Heart left ventricle (tissue), 16 donors: ENCODE results near the gene CIT. TPM values are rescaled to one million over a fixed set of nuclear protein-coding genes. Genes with fewer than 3 reads are reported as not detected.

Source experiments
- ATAC-seq, 4 donors: fragments of 200-7000 bp; cut with Tn5 transposase; one replicate each; pipeline ENCODE4 v1.9.1; 2020 to 2022; ENCODE audit warnings: moderate library complexity in 4 of 4, mild to moderate bottlenecking in 3 of 4, moderate number of reproducible peaks in 1 of 4
- DNase-seq, 5 donors: peaks; one replicate each; pipeline ENCODE4 v3.0.0-alpha.2; 2020
- H3K27ac ChIP-seq, 12 donors: fragments of 200-600 bp; sonication (generic) in 4 of 12; one replicate each; pipeline versions ENCODE4 v1.5.0 to v1.8.0; 2016 to 2022; ENCODE audit warnings: mild to moderate bottlenecking in 2 of 12
- H3K27me3 ChIP-seq, 9 donors: fragments of 200-600 bp; sonication (generic) in 2 of 9; one replicate each; pipeline versions ENCODE4 v1.5.1 to v1.8.0; 2016 to 2022; ENCODE audit warnings: mild to moderate bottlenecking in 3 of 9
- H3K36me3 ChIP-seq, 9 donors: fragments of 200-600 bp; sonication (generic) in 2 of 9; one replicate each; pipeline versions ENCODE4 v1.5.0 to v1.8.0; 2018 to 2022; ENCODE audit warnings: mild to moderate bottlenecking in 2 of 9
- H3K4me1 ChIP-seq, 12 donors: fragments of 200-600 bp; sonication (generic) in 4 of 12; one replicate each; pipeline versions ENCODE4 v1.5.0 to v1.8.0; 2016 to 2022; ENCODE audit warnings: mild to moderate bottlenecking in 3 of 12
- H3K4me3 ChIP-seq, 12 donors: fragments of 200-600 bp; sonication (generic) in 4 of 12; one replicate each; pipeline versions ENCODE4 v1.5.0 to v1.8.0; 2017 to 2022; ENCODE audit warnings: mild to moderate bottlenecking in 9 of 12, moderate library complexity in 4 of 12
- H3K9me3 ChIP-seq, 12 donors: fragments of 200-600 bp; sonication (generic) in 4 of 12; one replicate each; pipeline versions ENCODE4 v1.5.0 to v1.8.0; 2016 to 2022; ENCODE audit warnings: mild to moderate bottlenecking in 1 of 12
- POLR2A ChIP-seq, 2 donors: fragments of 450-650 bp; IDR thresholded peaks; one replicate each; pipeline ENCODE4 v1.6.1; 2017; ENCODE audit warnings: antibody characterized with exemption in 2 of 2, mild to moderate bottlenecking in 2 of 2, moderate library complexity in 2 of 2
- WGBS, 4 donors: extraction: QIAGEN DNeasy Blood & Tissue Kit in 2 of 4; methylation state at CpG; one replicate each; pipeline versions ENCODE4 v1.1.5 to v1.1.7; 2013 to 2018; 5-methylcytosine and 5-hydroxymethylcytosine counted together
- intact Hi-C, 10 donors: fragments of 100-400 bp; cut with DNase I; formaldehyde crosslinking; loops; one replicate each; pipeline versions ENCODE4 v1.11.1 to v1.14.2; 2022
- polyA plus RNA-seq, 2 donors: library from polyadenylated mRNA; stranded (reverse); fragments of 200-250 nt; gene quantifications; one replicate each; pipeline ENCODE4 v1.2.3, GENCODE V29; 2013
- total RNA-seq, 9 donors: library from RNA; depleted of rRNA in 2 of 9; stranded (reverse); fragments of >200 nt in 2 of 9; fragmentation: NEBNext Ultra II Directional in 3 of 9; extraction: Animal tissue kit (Norgen Biotek cat#: 25700) in 3 of 9; gene quantifications; one replicate each; pipeline versions ENCODE4 v1.1.0 to v1.2.4, GENCODE V29; 2016 to 2023
- TF ChIP-seq, protein P1 (sequence below), 12 donors: fragments of 200-600 bp; sonication (generic) in 4 of 12; IDR thresholded peaks; one replicate each; pipeline versions ENCODE4 v1.5.0 to v1.8.0; 2018 to 2022; ENCODE audit warnings: antibody characterized with exemption in 12 of 12, mild to moderate bottlenecking in 5 of 12
- donor health status: ischemic (EF 13 %, LVEDD 7.1; RV severe dilation, severe dysfunction).
- donor health status: healthy with polysubstance abuse.
- donor health status: DM: no; HTN: yes; CAD: no.
- donor health status: DM: no; HTN: no; CAD: no.
- donor health status: ischemic (EF 25% LVEDD 6.9; RV normal size, moderate dysfunction).
- donor health status: ischemic (EF 25% LVEDD 5.7; RV mildly dilated, moderate dysfunction).
- donor health status: healthy.
- donor health status: DM: yes; HTN: yes; CAD: no.
- donor health status: ischemic (EF 35%, LVEDD 5.7; RV mildly dilated, moderate dysfunction).
- donor health status: nonischemic (EF 11% LVEDD 7.7; RV severe dilation, severe dysfunction).
- donor health status: DM: yes; HTN: yes; CAD: no.
- donor health status: PGD.
- donor health status: ischemic (EF 29% LVEDD 5.4; RV normal size, mild dysfunction).
- donor health status: nonischemic (EF 23%, LVEDD 6.1; RV moderate dilation, normal function).

The CIT gene
- total and polyA plus RNA-seq, 11 donors: 0.26 to 8.1 (median 1.9) TPM

- peak within 1 kb of the TSS; percentile 74 to 99 (median 96) for H3K4me3 ChIP-seq
- DNase-seq (peak; percentile 95 to 98 (median 97)), ATAC-seq (peak; percentile 99 to 100 (median 100))
- peaks cover 4 to 45% (median 29%) of the 10 kb centered on the region in 12 donors for H3K4me1 ChIP-seq
- 0 to 1% (median 1%) methylated on average over 44 to 69 of the region's 69 CpGs for WGBS, 4 donors
- H3K27me3 ChIP-seq: no peaks in the 10 kb centered on the region
- peaks cover 0 to 24% (median 17%) of the 10 kb centered on the region in 9 donors for H3K36me3 ChIP-seq
- H3K9me3 ChIP-seq: no peaks in the 10 kb centered on the region
- intact Hi-C loops: loop anchor here in 5 of 10 donors (2.0 to 10.0 kb wide), 6 partner anchors 50 to 237 kb away; no protein-coding TSS in a partner anchor
- peak in 1 of 2 donors; percentile 55 for TF ChIP-seq POLR2A (IDR thresholded peaks at IDR 0.05)
- TF ChIP-seq, protein P1, sequence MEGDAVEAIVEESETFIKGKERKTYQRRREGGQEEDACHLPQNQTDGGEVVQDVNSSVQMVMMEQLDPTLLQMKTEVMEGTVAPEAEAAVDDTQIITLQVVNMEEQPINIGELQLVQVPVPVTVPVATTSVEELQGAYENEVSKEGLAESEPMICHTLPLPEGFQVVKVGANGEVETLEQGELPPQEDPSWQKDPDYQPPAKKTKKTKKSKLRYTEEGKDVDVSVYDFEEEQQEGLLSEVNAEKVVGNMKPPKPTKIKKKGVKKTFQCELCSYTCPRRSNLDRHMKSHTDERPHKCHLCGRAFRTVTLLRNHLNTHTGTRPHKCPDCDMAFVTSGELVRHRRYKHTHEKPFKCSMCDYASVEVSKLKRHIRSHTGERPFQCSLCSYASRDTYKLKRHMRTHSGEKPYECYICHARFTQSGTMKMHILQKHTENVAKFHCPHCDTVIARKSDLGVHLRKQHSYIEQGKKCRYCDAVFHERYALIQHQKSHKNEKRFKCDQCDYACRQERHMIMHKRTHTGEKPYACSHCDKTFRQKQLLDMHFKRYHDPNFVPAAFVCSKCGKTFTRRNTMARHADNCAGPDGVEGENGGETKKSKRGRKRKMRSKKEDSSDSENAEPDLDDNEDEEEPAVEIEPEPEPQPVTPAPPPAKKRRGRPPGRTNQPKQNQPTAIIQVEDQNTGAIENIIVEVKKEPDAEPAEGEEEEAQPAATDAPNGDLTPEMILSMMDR (IDR thresholded peaks at IDR 0.05): peak; percentile 85 to 99 (median 94)
- peak within 1 kb of the TSS; percentile 84 to 98 (median 94) for H3K27ac ChIP-seq
These were observed 209.4 kb downstream of the CIT start, which contains the start of gene PRKAB1 for GRCh38 chr12:119667577-119668323. PRKAB1 (plus strand) TSS chr12:119668133; CDS start chr12:119668245, 112 bp downstream.

- intact Hi-C loops: loop anchor here in 5 of 10 donors (2.0 to 10.0 kb wide), 6 partner anchors 50 to 238 kb away; no protein-coding TSS in a partner anchor
- TF ChIP-seq, protein P1 (IDR thresholded peaks at IDR 0.05): no peak
- no peak for TF ChIP-seq POLR2A (IDR thresholded peaks at IDR 0.05)
- Histone ChIP-seq H3K36me3 (peaks cover 0 to 17% (median 10%) of the 10 kb centered on the region in 9 donors), H3K4me3 (peak overlapping the region; percentile 12 to 99 (median 96)), H3K27ac (peak overlapping the region in 9 of 12 donors; percentile 84 to 97 (median 95)), H3K9me3 (no peaks in the 10 kb centered on the region), H3K4me1 (peaks cover 4 to 41% (median 27%) of the 10 kb centered on the region in 12 donors), H3K27me3 (no peaks in the 10 kb centered on the region)
- WGBS, 4 donors: 16 to 20% (median 17%) methylated on average over 9 of the region's 9 CpGs
- no peak for DNase-seq
- no peak for ATAC-seq
These were observed 210.1 kb downstream of the CIT start for GRCh38 chr12:119666900-119667576.

GRCh38 chr12:119666226-119666795 is 210.8 kb downstream of the CIT start:
- Histone ChIP-seq H3K9me3 (no peaks in the 10 kb centered on the region), H3K4me3 (peak overlapping the region in 2 of 12 donors; percentile 79 to 99), H3K36me3 (peaks cover 0 to 10% (median 4%) of the 10 kb centered on the region in 9 donors), H3K27me3 (no peaks in the 10 kb centered on the region), H3K27ac (peak overlapping the region in 2 of 12 donors; percentile 37 to 75), H3K4me1 (peaks cover 4 to 41% (median 26%) of the 10 kb centered on the region in 12 donors)
- TF ChIP-seq, protein P1 (IDR thresholded peaks at IDR 0.05): no peak
- TF ChIP-seq POLR2A (IDR thresholded peaks at IDR 0.05): no peak
- intact Hi-C loops: loop anchor here in 5 of 10 donors (2.0 to 10.0 kb wide), 6 partner anchors 51 to 238 kb away; no protein-coding TSS in a partner anchor
- no peak for DNase-seq
- ATAC-seq: no peak
- 62 to 75% (median 65%) methylated on average over 2 of the region's 2 CpGs for WGBS, 4 donors
